ENCODE results near the gene TRIM27.

GRCh38 chr6:28948782-28949486, 25.1 kb upstream of the TRIM27 start:
- TF ChIP-seq POLR2A (IDR thresholded peaks at IDR 0.05): no peak
- TF ChIP-seq CTCF (IDR thresholded peaks at IDR 0.05): no peak

Data from right lobe of liver (tissue), 4 donors.